CD4-positive, alpha-beta T cell treated with Interleukin-15 for 4 hours (primary cell): Measurements from ENCODE around the gene F11.
"Not testable (repeated sequence)": the region's sequence is repeated elsewhere in the genome, so short reads cannot be mapped to it uniquely, and the experiment has no call there.

ENCODE experiments used
- DNase-seq: peaks from one replicate; pipeline ENCODE4 v3.0.0-alpha.2; 2020; ENCODE audit warnings: low spot score

The F11 gene

GRCh38 chr4:186265683-186266652 lies at the start of gene F11:
Gene F11, plus strand, starts transcription at chr4:186266189. Its CDS starts 948 bp downstream, at chr4:186267137.
- DNase-seq: no peak

GRCh38 chr4:186216465-186217024 lies 49.4 kb upstream of the F11 start:
- DNase-seq: no peak

GRCh38 chr4:186217733-186218293 lies 48.2 kb upstream of the F11 start:
- DNase-seq: no peak

DNA sequence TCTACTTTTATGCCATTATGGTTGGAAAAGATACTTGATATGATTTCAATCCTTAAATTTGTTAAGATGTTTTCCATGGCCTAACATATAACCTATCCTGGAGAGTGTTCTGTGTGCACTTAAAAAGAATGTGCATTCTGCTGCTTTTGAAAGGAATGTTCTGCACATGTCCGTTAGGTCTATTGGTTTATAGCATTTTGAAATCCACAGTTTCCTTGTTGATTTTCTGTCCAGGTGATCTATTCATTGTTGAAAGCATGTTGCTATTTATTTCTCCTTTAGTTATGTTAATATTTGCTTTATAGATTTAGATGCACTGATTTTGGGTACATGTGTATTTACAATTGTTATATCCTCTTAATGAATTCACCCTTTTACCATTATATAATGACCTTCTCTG lies 44.4 kb upstream of the F11 start:
- no peak for DNase-seq

DNA sequence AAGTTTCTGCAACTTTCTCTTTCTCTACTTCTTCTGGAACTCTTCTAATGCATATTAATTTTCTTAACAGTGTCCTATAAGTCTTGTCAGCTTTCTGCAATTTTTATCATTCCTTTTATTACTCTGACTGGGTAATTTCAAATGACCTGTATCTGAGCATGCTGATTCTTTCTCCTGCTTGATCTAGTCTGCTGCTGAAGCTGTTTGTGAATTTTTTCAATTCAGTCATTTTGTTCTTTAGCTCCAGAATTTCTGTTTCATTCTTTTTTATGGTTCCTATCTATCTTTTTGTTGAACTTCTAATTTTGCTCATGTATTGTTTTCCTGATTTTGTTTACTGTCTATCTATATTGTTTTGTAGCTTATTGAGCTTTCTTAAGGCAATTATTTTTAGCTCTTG lies 40.1 kb upstream of the F11 start:
- DNase-seq: no peak

GRCh38 chr4:186226521-186227189 lies 39.3 kb upstream of the F11 start:
- no peak for DNase-seq

- no peak for DNase-seq
Observed at GRCh38 chr4:186227221-186227620, 38.8 kb upstream of the F11 start, which contains the start of gene KLKB1. Gene KLKB1, plus strand, starts transcription at chr4:186227507. Its CDS starts 689 bp downstream, at chr4:186228196.

DNA sequence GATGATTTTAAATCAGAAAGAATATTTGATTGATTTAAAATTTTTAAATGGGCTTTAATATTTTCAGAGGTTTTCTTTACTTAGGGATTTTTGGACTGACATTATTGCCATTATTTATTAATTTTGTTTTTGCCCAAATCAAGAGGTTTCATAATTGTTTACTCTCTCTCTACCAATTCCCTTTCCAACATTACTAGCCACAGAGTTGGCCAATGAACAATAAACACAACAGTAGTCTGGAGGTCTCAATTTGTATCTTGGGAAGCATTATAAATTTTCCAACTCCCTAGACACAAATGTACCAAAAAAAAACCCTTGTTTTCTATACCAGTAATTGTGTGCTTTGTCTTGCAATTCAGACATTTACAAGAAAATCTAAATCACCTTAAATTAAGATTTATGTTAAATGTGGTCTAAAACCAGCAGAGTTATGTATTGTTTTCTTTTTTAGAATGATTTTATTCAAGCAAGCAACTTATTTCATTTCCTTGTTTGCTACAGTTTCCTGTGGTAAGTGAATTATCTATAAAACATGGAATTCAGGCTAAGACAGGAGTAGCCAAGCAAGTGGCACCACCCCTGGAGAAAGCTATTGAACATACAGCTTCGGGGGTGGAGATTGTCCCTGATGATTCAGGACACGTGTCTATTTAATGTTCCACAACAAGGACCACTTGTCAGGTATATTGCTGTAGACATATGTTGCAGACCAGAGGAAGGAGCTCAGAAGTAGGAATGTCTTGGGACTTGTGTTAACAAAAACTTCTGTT lies 38.1 kb upstream of the F11 start:
- no peak for DNase-seq

GRCh38 chr4:186228514-186228894 lies 37.5 kb upstream of the F11 start:
- DNase-seq: no peak

GRCh38 chr4:186234367-186234766 lies 31.6 kb upstream of the F11 start:
- DNase-seq: no peak

DNA sequence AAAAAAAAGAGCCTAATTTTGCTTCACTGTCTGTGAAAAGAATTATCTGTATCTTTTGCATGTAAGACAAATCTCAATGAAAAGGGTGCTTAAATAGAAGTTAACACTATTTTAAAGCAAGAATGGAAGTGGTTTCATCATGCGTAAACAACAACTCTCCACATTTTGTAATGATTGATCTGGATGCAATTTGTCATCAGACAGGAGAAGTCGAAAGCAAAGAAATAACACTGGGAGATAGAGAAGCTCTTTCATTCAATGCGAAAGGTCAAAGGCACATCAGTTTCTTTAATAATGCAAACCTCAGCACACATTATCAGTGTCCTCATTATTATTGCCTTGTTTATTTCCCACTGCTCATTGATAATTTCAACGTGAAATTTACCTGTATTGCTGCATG lies 29.9 kb upstream of the F11 start:
- DNase-seq: no peak

DNA sequence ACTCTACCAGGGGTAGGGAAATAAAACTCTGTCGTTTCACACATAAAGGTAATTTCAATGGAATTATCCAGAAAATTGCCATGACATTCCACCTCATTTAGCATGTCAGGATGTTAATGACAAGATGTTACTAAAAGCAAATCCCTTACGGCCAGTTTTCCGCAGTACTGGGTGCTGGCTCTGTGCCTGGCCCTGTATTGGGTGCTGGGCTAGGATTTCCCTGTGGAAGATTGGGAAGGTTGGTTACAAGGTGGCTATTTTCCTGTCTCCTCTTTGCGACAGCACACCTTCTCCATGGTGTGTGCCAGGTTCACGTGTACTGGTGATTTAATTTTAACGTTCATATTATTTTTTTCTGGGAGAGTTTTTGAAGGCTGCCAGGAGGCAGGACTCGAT lies 25.5 kb upstream of the F11 start:
- no peak for DNase-seq

- DNase-seq: no peak
Observed at GRCh38 chr4:186240848-186241491, 25.0 kb upstream of the F11 start.

DNA sequence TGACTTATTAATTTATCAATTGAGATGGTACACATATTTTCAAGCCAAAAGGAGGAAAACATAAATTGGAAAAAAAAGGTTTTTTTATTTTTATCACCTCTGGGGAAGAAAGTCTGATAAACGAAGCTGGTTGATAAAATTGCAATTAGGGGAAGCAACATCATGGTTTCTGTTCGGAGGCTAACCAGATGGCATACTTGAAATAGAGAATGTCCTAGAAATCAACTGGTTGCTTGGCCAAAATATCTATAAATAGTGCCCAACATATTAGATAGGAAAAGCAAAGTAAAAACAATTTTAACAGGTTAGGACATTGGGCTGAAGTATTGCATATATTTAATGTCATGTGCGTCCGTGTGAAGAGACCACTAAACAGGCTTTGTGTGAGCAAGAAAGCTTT lies 24.4 kb upstream of the F11 start:
- no peak for DNase-seq

DNA sequence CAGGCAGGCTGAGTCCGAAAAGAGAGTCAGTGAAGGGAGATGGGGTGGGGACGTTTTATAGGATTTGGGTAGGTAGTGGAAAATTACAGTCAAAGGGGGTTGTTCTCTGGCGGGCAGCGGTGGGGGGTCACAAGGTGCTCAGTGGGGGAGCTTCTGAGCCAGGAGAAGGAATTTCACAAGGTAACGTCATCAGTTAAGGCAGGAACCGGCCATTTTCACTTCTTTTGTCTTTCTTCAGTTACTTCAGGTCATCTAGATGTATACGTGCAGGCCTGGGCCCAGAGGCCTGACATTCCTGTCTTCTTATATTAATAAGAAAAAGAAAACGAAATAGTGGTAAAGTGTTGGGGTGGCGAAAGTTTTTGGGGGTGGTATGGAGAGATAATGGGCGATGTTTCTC lies 24.0 kb upstream of the F11 start:
- DNase-seq: not testable (repeated sequence)

DNA sequence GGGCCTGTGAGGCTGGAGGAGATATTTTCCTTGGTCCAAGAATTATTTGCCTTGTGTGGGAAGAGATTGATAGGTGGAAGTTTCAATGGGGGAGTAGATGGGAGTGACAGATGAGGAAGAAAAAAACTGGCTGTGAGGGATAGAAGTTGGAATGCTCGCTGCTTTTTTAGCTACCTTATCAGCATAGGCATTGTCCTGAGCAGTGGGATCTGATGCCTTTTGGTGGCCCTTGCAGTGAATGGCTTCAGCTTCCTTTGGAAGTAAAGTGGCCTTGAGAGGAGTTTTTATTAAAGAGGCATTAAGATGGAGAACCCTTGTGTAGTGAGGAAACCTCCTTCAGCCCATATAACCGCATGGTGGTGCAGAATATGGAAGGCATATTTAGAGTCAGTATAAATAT lies 22.7 kb upstream of the F11 start:
- no peak for DNase-seq

GRCh38 chr4:186244835-186245234 lies 21.2 kb upstream of the F11 start:
- no peak for DNase-seq

- not testable (repeated sequence) for DNase-seq
Observed at GRCh38 chr4:186247062-186247752, 18.8 kb upstream of the F11 start.

- no peak for DNase-seq
Observed at GRCh38 chr4:186248643-186249042, 17.3 kb upstream of the F11 start.
